HCT116 (cell line): Measurements from ENCODE around the gene NTN3.

ENCODE experiments used
- CEBPB ChIP-seq: IDR thresholded peaks from 2 replicates; pipeline ENCODE4 v1.6.1; 2012; ENCODE audit warnings: low read depth
- TF ChIP-seq, protein P1 (sequence below): IDR thresholded peaks from 2 replicates; pipeline ENCODE4 v1.6.1; 2012; ENCODE audit warnings: low read depth
- TF ChIP-seq, protein P2 (sequence below), 3 experiments: fragments of 200-600 bp in 1 of 3; sonication (generic) in 1 of 3; IDR thresholded peaks in 2 of 3; conservative IDR thresholded peaks in 1 of 3; 2 replicates each; pipeline ENCODE4 v1.5.1; 2012 to 2017; ENCODE audit warnings: low read depth in 2 of 3, low read length in 2 of 3, antibody characterized with exemption in 1 of 3, borderline replicate concordance in 1 of 3, control low read depth in 1 of 3, mild to moderate bottlenecking in 1 of 3, mixed read lengths in 1 of 3, mixed run types in 1 of 3, moderate library complexity in 1 of 3; ENCODE audit not compliant: insufficient read depth in 1 of 3

DNA sequence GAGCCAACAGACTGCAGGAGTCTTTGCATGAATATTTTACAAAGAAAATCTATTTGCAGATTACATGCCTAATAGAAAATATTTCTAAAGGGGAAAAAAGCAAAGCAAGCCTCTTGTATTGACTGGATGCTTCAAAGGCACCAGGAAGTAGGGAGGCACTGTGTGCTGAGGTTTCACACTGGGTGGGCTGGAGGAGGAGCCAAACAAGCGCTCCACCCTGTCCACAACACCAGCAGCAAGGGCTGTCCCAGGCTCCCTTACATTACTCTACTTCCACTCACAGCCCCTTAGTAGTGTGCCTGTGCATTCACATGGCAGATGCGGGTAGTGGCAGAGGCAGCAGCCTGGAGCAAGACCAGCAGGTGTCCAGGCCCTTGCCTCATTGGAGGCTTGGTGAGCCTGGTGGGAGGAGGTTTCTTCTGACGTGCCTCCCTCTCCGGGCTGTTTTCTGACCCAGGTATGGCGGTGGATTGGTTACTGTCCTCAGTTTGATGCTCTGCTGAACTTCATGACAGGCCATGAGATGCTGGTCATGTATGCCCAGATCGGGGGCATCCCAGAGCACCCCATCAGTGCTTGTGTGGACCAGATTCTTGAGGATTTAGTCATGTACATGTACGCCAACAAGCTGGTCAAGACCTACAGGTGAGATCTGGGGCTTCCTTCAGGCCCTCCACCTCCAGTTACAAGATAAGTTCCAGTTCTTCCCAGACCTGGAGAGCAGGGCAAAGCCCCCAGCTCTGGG, 48.8 kb upstream of the NTN3 start:
- no peak for TF ChIP-seq CEBPB
- TF ChIP-seq, protein P1, sequence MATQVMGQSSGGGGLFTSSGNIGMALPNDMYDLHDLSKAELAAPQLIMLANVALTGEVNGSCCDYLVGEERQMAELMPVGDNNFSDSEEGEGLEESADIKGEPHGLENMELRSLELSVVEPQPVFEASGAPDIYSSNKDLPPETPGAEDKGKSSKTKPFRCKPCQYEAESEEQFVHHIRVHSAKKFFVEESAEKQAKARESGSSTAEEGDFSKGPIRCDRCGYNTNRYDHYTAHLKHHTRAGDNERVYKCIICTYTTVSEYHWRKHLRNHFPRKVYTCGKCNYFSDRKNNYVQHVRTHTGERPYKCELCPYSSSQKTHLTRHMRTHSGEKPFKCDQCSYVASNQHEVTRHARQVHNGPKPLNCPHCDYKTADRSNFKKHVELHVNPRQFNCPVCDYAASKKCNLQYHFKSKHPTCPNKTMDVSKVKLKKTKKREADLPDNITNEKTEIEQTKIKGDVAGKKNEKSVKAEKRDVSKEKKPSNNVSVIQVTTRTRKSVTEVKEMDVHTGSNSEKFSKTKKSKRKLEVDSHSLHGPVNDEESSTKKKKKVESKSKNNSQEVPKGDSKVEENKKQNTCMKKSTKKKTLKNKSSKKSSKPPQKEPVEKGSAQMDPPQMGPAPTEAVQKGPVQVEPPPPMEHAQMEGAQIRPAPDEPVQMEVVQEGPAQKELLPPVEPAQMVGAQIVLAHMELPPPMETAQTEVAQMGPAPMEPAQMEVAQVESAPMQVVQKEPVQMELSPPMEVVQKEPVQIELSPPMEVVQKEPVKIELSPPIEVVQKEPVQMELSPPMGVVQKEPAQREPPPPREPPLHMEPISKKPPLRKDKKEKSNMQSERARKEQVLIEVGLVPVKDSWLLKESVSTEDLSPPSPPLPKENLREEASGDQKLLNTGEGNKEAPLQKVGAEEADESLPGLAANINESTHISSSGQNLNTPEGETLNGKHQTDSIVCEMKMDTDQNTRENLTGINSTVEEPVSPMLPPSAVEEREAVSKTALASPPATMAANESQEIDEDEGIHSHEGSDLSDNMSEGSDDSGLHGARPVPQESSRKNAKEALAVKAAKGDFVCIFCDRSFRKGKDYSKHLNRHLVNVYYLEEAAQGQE: no peak
- TF ChIP-seq, protein P2, sequence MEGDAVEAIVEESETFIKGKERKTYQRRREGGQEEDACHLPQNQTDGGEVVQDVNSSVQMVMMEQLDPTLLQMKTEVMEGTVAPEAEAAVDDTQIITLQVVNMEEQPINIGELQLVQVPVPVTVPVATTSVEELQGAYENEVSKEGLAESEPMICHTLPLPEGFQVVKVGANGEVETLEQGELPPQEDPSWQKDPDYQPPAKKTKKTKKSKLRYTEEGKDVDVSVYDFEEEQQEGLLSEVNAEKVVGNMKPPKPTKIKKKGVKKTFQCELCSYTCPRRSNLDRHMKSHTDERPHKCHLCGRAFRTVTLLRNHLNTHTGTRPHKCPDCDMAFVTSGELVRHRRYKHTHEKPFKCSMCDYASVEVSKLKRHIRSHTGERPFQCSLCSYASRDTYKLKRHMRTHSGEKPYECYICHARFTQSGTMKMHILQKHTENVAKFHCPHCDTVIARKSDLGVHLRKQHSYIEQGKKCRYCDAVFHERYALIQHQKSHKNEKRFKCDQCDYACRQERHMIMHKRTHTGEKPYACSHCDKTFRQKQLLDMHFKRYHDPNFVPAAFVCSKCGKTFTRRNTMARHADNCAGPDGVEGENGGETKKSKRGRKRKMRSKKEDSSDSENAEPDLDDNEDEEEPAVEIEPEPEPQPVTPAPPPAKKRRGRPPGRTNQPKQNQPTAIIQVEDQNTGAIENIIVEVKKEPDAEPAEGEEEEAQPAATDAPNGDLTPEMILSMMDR (IDR thresholded peaks at IDR 0.05 in 2 of 3, conservative IDR thresholded peaks at IDR 0.05 in 1 of 3; ENCODE audit: borderline replicate concordance in 1 of 3, insufficient read depth in 1 of 3, low read depth in 2 of 3, low read length in 2 of 3): no peak
